Endothelial cell of hepatic sinusoid (primary cell): ENCODE results near the gene GLMP.

Source experiments
- in situ Hi-C: cut with HindIII; loops from 2 replicates; pipeline ENCODE4 v1.10.0; 2017; ENCODE audit warnings: low sequenced_read_pairs

Gene GLMP

DNA sequence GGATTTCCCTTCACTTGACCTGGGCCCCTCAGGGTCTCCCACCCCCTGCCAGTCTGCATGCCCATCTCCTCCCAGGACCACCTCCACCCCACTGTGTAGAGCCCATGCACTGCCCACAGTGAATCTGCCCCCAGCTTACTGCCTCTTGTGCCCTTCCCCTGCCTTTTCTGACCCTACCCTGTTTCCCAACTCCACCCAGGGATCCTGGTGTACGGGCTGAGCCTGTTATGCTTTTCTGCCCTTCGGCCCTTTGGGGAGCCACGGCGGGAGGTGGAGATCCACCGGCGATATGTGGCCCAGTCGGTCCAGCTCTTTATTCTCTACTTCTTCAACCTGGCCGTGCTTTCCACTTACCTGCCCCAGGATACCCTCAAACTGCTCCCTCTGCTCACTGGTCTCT, 9.4 kb downstream of the GLMP start:
- in situ Hi-C loops: no loop called here

DNA sequence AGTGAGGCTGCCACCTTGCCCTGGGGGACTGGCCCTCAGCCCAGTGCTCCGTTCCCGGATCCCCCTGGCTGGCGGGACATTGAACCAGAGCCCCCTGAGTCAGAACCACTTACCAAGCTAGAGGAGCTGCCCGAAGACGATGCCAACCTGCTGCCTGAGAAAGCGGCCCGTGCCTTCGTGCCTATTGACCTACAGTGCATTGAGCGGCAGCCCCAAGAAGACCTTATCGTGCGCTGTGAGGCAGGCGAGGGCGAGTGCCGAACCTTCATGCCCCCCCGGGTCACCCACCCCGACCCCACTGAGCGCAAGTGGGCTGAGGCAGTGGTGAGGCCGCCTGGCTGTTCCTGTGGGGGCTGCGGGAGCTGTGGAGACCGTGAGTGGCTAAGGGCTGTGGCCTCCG, 10.0 kb downstream of the GLMP start:
- in situ Hi-C loops: no loop called here

DNA sequence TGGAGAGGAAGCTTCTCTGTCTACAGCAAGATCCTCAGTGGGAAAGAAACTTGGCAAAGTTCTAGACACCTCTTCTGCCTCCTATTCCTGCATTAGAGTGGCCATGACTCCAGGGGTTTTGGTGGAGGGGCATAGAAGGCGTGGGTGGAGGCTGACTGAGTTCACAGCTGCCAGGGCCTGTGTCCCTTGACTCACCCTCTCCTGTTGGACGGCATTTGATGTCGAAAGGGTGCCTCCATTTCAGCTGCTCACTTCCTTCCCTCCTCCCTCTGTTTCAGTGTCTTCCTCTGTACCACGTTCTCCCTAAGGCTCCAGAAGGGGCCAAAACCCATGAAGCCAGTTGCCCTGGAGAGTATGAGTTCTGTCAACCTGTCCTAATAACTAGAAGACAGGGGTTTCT, 10.7 kb downstream of the GLMP start:
- in situ Hi-C loops: loop anchor here (5.0 kb wide), 1 partner anchor 88 kb away; no protein-coding TSS in a partner anchor

DNA sequence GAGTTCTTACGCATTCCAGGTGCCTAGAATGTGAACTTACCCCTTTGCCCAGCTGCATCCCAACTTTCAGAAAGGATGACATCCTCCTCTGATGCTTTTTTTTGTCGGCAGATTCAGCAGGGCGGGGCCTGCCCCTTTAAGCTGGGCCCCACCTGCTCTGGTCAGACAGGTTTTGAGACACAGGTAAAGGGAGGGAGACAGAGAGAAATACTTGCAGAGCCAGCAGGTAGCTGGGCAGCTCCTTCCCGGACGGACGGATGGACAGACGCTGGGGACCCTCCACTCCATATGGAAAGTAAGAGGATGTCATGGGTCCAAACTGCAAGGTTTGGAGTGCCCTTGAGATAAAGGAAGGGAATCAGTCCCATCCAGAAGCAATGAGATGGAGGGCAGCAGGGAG, 11.4 kb downstream of the GLMP start, which contains the start of gene TMEM79:
TSS of gene TMEM79 (plus strand) at position 214 of the 400 bp plus-strand sequence. CDS start 902 bp downstream, outside the sequence.
- in situ Hi-C loops: loop anchor here (5.0 kb wide), 1 partner anchor 88 kb away; no protein-coding TSS in a partner anchor

DNA sequence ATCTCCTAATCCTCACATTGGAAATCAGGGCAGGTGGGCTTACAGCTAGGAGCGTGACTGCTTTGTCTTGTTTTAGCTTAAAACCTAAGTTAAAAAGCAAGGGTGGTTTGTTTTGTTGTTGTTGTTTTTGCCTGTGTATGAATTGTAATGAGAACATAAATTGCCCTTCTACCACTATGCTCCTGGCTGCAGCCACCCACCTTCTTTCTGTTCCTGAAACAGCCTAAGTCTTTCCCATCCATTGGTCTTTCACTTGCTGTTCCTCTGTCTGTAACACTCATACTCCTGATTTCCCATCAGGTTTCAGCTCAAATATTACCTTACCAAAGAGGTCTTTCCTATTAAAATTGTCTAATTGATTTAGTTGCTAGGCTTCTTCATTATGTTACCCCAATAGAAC, 12.0 kb downstream of the GLMP start:
- in situ Hi-C loops: loop anchor here (5.0 kb wide), 1 partner anchor 89 kb away; no protein-coding TSS in a partner anchor

GRCh38 chr1:156282479-156283222, 12.8 kb downstream of the GLMP start, which contains the start of gene SMG5:
TSS of gene SMG5 (minus strand) at chr1:156282825. CDS start at chr1:156282680, 145 bp downstream.
- in situ Hi-C loops: loop anchor here (5.0 kb wide), 1 partner anchor 90 kb away; no protein-coding TSS in a partner anchor

DNA sequence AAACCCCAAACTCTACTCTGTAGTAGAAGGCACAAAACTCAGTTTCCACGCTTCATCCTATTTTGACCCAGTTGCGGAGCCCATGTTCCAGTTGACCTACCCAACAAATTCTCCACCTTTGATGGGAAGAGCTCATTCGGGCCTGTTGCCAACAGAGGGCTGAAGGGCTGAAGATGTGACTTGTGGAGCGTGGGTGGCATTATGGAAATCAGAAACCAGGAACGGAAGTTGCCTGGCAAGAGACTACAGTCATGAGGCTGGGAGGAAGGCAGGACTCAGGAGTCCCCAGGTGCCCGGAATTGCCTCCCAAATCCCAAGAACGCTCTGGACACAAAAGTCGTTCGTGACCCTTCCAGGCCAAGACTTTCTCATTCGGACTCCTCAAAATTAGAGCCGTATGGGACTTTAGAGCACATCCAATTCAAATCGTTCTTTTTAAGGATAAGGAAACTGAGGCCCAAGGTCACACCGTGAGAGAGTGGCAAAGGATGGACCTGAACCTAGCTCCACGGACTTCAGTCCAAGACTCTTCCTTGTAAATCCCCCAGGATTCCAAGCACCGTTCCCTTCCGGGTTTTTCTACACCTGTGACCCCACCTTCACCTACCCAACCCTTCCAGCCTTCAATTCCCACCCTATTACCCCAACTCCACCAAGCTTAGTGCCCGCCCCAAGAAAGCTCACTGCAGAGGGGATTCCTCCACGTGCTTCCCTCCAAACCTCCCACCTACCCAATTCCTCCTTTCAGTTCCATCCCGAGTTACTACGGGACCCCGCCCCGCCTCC, 13.6 kb downstream of the GLMP start:
- in situ Hi-C loops: loop anchor here (5.0 kb wide), 1 partner anchor 90 kb away; no protein-coding TSS in a partner anchor

- in situ Hi-C loops: loop anchor here (5.0 kb wide), 1 partner anchor 91 kb away; no protein-coding TSS in a partner anchor
These were observed 14.2 kb downstream of the GLMP start for GRCh38 chr1:156281281-156281680.

DNA sequence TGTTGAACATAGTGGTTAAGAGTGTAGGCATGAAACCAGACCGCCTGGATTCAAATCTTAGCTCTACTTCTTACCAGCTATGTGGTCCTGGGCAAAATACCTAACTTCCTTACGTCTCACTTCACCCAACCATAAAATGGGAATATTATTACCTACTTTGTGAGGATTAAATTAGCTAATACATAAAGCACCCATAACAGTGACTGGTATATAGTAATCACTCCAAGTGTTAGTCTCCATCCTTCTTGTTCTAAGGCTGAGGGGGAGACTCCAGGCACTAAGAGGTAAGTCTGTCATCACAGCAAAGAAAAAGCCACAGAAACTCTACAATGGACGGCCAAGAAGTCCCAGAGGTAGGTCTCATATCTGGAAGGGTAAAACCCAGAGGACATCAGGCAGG, 15.6 kb downstream of the GLMP start:
- in situ Hi-C loops: loop anchor here (5.0 kb wide), 1 partner anchor 92 kb away; no protein-coding TSS in a partner anchor

DNA sequence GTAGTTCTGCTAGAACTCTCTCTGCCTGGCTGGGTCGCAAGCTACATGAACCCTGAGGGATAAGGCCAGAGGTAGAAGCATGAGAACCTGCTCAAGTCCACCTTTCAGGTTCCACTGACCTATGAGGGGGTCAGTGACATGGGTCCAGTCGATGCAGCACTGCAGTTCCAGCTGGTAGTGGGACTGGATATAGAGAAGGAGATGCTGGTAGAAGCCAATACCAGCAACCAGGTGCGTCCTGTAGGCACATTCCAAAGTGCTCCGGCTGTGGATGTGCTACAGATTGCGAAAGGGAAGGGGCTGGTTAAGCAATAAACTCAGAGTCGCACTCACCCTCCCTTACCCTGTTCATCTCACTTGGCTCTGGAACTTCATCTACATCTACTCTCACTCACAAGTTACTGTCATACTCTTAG, 18.5 kb downstream of the GLMP start:
- in situ Hi-C loops: no loop called here

- in situ Hi-C loops: no loop called here
These were observed 18.9 kb downstream of the GLMP start for GRCh38 chr1:156276532-156276931.

DNA sequence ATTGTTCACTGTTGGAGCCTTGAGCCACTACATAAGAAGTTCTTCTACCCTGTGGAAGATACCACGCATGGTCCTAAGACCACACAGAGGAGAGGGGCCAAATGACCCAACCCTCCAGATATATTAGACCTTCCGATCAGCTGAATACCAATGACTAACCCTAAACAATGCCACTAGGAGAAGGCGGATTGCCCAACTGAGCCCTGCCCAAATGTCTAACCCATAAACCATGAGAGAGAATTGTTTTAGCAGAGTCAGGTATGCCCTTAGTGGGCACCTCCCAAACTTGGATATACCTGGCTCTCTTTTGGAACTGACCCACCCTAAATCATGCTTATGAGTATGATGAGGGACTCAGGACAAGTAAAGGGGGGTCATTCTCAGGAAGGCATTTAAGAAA, 25.2 kb downstream of the GLMP start:
- in situ Hi-C loops: no loop called here

- in situ Hi-C loops: no loop called here
These were observed 27.1 kb downstream of the GLMP start for GRCh38 chr1:156268336-156268735.

DNA sequence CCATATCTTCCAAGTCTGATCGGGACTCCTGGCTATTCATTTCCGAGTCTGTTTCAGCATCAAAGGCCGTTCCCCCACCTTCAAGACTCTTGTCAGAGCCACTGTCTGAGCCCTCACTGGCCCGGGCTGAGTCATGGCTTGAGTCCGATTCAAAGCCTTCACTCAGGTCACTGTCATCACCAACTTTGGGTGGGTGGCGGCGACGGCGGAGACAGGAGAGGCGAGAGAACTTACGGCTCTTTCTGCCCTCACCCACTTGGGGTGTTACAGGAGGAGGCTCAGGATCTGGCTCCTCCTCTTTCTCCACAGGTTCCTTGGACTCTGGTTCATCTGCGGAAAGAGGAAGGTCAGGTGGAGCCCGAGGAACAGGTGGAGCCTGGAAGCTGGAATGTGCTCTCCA, 29.4 kb downstream of the GLMP start:
- in situ Hi-C loops: no loop called here

- in situ Hi-C loops: no loop called here
These were observed 32.2 kb downstream of the GLMP start for GRCh38 chr1:156263288-156263655.

GRCh38 chr1:156262461-156263287, 32.8 kb downstream of the GLMP start:
- in situ Hi-C loops: no loop called here

DNA sequence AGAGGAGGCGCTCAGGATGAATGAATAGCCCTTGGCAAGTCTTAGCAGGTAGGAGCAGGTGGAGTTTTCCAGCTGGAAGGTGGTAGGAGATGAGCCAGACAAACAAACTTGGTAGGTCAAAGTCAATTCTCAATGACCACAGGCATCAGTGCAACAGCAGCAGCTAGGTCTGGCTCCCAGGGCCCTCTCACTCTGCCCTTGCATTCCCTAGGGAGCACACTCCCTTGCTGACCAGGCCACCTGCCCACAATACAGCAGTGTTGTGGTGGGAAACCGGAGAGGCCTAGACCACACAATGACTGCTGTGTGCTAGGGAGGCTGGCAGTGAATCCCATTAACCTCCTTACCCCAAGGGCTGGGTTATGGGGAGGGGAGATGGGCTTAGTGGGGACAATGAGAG, 34.6 kb downstream of the GLMP start:
- in situ Hi-C loops: no loop called here

- in situ Hi-C loops: no loop called here
These were observed 35.7 kb downstream of the GLMP start for GRCh38 chr1:156259805-156260204.

- in situ Hi-C loops: no loop called here
These were observed 36.6 kb downstream of the GLMP start for GRCh38 chr1:156258859-156259258.

DNA sequence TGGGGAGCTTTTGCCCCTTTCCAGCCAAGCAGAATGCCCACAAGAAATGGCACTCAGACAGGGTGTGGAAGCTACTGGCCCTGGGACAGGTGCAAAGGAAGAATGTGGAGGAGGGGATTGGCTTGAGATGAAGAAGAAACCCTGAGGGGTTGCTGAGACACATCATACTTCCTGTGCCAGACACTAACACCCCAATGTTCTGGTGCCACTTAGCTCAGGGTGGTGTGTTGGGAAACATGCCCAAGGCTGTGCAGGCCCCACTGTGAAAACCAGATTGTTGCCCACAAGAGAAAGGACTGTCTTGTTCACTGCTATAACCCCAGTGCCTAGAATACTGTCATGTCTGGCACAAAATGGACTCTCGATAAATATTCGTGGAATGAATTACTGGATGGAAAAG, 37.8 kb downstream of the GLMP start:
- in situ Hi-C loops: no loop called here

DNA sequence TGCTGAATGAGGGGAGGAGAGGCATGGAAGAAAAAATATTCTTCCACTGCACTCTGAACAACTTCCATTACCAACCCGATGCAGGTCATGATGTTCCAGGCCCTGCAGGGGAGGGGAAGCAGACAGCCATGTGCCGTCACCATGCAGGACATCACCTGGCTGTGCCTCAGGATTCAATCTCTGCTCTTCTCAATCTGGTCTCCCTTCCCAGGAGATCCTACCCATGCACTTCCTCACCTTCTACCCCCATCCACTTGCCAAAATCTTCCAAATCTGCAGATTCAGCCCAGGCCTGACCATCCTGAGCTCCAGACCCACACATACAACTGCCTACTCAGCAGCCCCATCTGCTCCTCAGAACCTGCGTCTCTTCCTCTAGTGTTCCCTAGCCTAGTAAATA, 41.8 kb downstream of the GLMP start:
- in situ Hi-C loops: no loop called here
